ENCODE data around the gene PCCA.

Gene PCCA

DNA sequence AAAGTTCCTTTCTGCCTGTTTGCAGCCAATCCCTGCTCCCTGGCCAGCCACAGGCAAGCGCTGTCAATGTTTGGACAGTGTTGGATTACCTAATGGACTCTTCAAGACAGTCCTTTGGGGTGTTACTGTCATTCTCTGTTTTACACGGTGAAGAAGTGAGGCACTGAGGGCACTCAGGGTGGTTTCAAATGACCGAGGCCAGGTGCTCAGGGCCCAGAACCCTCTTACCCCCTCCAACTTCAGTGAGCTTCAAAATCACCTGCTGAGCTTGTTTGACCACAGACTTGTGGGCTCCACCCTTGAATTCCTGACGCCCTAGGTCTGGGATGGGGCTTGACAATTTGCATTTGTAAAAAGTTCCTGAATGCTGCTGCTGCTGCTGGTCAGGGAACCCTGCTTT, 401.8 kb downstream of the PCCA start:
- ATAC-seq = no peak

DNA sequence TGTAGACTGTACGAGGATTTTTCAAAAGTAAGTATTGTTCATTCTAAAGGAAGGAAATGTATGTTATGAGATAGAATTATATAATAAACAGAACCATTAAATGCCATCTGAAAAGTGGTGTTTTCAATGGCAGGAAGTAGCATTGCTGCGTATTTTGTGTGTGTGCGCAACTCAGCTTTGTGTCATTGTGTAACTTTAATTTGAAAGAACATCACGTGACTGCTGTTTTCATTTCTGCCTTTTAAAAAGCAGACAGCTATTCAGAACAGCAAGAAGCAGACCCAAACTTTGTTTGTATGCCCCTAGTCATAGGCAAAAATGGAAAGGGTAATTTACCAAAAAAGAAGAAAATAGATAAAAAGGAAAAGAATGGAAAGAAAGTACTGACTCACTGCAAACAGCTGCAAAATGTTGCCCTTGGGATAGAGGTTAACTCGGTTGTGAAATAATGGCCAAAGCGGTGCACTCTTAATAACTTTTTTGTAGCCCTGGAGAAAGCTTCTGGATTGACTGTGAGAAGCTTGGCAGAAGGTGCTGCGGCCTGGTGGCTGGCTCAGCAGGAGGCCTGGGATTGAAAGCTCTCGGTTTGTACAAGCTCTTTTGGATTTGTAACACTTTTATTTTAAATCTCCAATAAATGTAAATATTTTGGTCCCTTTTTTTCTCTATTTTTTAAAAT, 402.4 kb downstream of the PCCA start:
- ATAC-seq = no peak
- TF ChIP-seq TOX (CRISPR knock-in tag; IDR thresholded peaks at IDR 0.05; ENCODE audit: borderline replicate concordance) (no peak), TCF4 (CRISPR knock-in tag; IDR thresholded peaks at IDR 0.05; ENCODE audit: borderline replicate concordance) (no peak), PATZ1 (CRISPR knock-in tag; IDR thresholded peaks at IDR 0.05; ENCODE audit: borderline replicate concordance) (no peak), ZFP30 (CRISPR knock-in tag; IDR thresholded peaks at IDR 0.05) (no peak), CSDC2 (CRISPR knock-in tag; IDR thresholded peaks at IDR 0.05) (no peak), ZC3H10 (CRISPR knock-in tag; IDR thresholded peaks at IDR 0.05) (no peak), OSR1 (CRISPR knock-in tag; IDR thresholded peaks at IDR 0.05) (no peak), RARB (CRISPR knock-in tag; IDR thresholded peaks at IDR 0.05) (no peak), ESRRG (CRISPR knock-in tag; IDR thresholded peaks at IDR 0.05) (no peak), ZFP3 (CRISPR knock-in tag; IDR thresholded peaks at IDR 0.05) (no peak), ARNTL (CRISPR knock-in tag; IDR thresholded peaks at IDR 0.05; ENCODE audit: borderline replicate concordance, low read depth) (no peak), CSRNP3 (CRISPR knock-in tag; IDR thresholded peaks at IDR 0.05) (no peak)
- TF ChIP-seq, protein P1, sequence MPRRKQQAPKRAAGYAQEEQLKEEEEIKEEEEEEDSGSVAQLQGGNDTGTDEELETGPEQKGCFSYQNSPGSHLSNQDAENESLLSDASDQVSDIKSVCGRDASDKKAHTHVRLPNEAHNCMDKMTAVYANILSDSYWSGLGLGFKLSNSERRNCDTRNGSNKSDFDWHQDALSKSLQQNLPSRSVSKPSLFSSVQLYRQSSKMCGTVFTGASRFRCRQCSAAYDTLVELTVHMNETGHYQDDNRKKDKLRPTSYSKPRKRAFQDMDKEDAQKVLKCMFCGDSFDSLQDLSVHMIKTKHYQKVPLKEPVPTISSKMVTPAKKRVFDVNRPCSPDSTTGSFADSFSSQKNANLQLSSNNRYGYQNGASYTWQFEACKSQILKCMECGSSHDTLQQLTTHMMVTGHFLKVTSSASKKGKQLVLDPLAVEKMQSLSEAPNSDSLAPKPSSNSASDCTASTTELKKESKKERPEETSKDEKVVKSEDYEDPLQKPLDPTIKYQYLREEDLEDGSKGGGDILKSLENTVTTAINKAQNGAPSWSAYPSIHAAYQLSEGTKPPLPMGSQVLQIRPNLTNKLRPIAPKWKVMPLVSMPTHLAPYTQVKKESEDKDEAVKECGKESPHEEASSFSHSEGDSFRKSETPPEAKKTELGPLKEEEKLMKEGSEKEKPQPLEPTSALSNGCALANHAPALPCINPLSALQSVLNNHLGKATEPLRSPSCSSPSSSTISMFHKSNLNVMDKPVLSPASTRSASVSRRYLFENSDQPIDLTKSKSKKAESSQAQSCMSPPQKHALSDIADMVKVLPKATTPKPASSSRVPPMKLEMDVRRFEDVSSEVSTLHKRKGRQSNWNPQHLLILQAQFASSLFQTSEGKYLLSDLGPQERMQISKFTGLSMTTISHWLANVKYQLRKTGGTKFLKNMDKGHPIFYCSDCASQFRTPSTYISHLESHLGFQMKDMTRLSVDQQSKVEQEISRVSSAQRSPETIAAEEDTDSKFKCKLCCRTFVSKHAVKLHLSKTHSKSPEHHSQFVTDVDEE (CRISPR knock-in tag; IDR thresholded peaks at IDR 0.05) = no peak
- TF ChIP-seq, protein P2, sequence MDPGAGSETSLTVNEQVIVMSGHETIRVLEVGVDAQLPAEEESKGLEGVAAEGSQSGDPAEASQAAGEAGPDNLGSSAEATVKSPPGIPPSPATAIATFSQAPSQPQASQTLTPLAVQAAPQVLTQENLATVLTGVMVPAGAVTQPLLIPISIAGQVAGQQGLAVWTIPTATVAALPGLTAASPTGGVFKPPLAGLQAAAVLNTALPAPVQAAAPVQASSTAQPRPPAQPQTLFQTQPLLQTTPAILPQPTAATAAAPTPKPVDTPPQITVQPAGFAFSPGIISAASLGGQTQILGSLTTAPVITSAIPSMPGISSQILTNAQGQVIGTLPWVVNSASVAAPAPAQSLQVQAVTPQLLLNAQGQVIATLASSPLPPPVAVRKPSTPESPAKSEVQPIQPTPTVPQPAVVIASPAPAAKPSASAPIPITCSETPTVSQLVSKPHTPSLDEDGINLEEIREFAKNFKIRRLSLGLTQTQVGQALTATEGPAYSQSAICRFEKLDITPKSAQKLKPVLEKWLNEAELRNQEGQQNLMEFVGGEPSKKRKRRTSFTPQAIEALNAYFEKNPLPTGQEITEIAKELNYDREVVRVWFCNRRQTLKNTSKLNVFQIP (CRISPR knock-in tag; IDR thresholded peaks at IDR 0.05; ENCODE audit: borderline replicate concordance, low read depth) = no peak

More for the DNA sequence above, 401.8 kb downstream of the PCCA start:
- TF ChIP-seq, protein P2 (CRISPR knock-in tag; IDR thresholded peaks at IDR 0.05; ENCODE audit: borderline replicate concordance, low read depth) = no peak
- TF ChIP-seq SNAI2 (CRISPR knock-in tag; IDR thresholded peaks at IDR 0.05) (no peak), CSRNP3 (CRISPR knock-in tag; IDR thresholded peaks at IDR 0.05) (no peak), TCF4 (CRISPR knock-in tag; IDR thresholded peaks at IDR 0.05; ENCODE audit: borderline replicate concordance) (no peak), ZNF70 (CRISPR knock-in tag; IDR thresholded peaks at IDR 0.05) (no peak), ZFP3 (CRISPR knock-in tag; IDR thresholded peaks at IDR 0.05) (no peak), TOX (CRISPR knock-in tag; IDR thresholded peaks at IDR 0.05; ENCODE audit: borderline replicate concordance) (no peak), ZNF8 (CRISPR knock-in tag; IDR thresholded peaks at IDR 0.05) (no peak), PPARA (CRISPR knock-in tag; IDR thresholded peaks at IDR 0.05; ENCODE audit: borderline replicate concordance) (no peak), RARB (CRISPR knock-in tag; IDR thresholded peaks at IDR 0.05) (no peak), ZFP30 (CRISPR knock-in tag; IDR thresholded peaks at IDR 0.05) (no peak), ZC3H10 (CRISPR knock-in tag; IDR thresholded peaks at IDR 0.05) (no peak), ZNF565 (CRISPR knock-in tag; conservative IDR thresholded peaks at IDR 0.05; ENCODE audit: low read depth) (no peak), ESRRG (CRISPR knock-in tag; IDR thresholded peaks at IDR 0.05) (no peak)
- TF ChIP-seq, protein P3, sequence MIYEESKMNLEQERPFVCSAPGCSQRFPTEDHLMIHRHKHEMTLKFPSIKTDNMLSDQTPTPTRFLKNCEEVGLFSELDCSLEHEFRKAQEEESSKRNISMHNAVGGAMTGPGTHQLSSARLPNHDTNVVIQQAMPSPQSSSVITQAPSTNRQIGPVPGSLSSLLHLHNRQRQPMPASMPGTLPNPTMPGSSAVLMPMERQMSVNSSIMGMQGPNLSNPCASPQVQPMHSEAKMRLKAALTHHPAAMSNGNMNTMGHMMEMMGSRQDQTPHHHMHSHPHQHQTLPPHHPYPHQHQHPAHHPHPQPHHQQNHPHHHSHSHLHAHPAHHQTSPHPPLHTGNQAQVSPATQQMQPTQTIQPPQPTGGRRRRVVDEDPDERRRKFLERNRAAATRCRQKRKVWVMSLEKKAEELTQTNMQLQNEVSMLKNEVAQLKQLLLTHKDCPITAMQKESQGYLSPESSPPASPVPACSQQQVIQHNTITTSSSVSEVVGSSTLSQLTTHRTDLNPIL (CRISPR knock-in tag; IDR thresholded peaks at IDR 0.05; ENCODE audit: low read depth) = no peak

Data from SK-N-SH treated with all-trans-retinoic acid at 6 μM for 48 hours (cell line).